ENCODE results near the gene GLB1L.

DNA sequence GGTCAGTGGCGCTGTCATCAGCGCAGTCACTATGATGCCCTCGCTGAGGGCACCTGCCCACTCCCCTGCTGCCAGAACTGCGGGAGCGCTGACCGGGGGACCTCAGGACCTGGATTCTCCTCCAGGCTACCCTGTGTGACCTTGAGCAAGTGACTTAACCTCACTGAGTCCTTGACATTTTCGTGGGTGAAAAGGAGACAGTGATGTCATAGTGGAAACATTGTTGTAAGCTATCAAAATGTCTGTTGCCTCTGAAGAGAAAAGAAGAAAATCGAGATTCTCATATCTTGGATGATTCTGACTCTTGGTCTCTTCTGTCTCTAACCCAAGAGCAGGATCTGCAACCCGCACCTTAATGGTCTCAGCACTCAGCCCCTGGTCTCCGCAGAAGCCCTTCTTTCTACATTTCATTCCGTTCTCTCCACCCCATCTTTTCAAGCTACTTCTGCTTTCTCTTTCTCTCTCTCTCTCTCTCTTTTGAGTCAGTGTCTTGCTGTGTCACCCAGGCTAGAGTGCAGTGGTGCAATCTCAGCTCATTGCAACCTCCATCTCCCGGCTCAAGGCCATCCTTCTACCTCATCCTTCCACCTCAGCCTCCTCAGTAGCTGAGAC is 9.5 kb upstream of the GLB1L start:
- TF ChIP-seq, protein P1, sequence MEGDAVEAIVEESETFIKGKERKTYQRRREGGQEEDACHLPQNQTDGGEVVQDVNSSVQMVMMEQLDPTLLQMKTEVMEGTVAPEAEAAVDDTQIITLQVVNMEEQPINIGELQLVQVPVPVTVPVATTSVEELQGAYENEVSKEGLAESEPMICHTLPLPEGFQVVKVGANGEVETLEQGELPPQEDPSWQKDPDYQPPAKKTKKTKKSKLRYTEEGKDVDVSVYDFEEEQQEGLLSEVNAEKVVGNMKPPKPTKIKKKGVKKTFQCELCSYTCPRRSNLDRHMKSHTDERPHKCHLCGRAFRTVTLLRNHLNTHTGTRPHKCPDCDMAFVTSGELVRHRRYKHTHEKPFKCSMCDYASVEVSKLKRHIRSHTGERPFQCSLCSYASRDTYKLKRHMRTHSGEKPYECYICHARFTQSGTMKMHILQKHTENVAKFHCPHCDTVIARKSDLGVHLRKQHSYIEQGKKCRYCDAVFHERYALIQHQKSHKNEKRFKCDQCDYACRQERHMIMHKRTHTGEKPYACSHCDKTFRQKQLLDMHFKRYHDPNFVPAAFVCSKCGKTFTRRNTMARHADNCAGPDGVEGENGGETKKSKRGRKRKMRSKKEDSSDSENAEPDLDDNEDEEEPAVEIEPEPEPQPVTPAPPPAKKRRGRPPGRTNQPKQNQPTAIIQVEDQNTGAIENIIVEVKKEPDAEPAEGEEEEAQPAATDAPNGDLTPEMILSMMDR (IDR thresholded peaks at IDR 0.05), result no peak
- no peak for TF ChIP-seq POLR2A (IDR thresholded peaks at IDR 0.05)

Data from right lobe of liver (tissue), 4 donors.